ENCODE results near the gene DSC1.

GRCh38 chr18:31097666-31098065 is 65.0 kb downstream of the DSC1 start:
- TF ChIP-seq, protein P1, sequence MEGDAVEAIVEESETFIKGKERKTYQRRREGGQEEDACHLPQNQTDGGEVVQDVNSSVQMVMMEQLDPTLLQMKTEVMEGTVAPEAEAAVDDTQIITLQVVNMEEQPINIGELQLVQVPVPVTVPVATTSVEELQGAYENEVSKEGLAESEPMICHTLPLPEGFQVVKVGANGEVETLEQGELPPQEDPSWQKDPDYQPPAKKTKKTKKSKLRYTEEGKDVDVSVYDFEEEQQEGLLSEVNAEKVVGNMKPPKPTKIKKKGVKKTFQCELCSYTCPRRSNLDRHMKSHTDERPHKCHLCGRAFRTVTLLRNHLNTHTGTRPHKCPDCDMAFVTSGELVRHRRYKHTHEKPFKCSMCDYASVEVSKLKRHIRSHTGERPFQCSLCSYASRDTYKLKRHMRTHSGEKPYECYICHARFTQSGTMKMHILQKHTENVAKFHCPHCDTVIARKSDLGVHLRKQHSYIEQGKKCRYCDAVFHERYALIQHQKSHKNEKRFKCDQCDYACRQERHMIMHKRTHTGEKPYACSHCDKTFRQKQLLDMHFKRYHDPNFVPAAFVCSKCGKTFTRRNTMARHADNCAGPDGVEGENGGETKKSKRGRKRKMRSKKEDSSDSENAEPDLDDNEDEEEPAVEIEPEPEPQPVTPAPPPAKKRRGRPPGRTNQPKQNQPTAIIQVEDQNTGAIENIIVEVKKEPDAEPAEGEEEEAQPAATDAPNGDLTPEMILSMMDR (IDR thresholded peaks at IDR 0.05) = no peak
- no peak for TF ChIP-seq POLR2A (IDR thresholded peaks at IDR 0.05)

Measured in testis (tissue), 2 donors.